ENCODE measurements around the gene CBX8. TPM values are rescaled to one million over a fixed set of nuclear protein-coding genes. Genes with fewer than 3 reads are reported as not detected.
A peak's percentile ranks its signal among the peaks of the same experiment; 100 is the strongest.
"Not testable (repeated sequence)": the region's sequence is repeated elsewhere in the genome, so short reads cannot be mapped to it uniquely, and the experiment has no call there.

The CBX8 gene
- total and polyA plus RNA-seq, 4 donors, result 4.8 to 9.3 (median 5.5) TPM

GRCh38 chr17:79775632-79776031, 21.2 kb downstream of the CBX8 start:
- no peak for TF ChIP-seq CTCF (IDR thresholded peaks at IDR 0.05; ENCODE audit: control extremely low read depth, extremely low read depth)
- ATAC-seq (ENCODE audit: insufficient read depth, low FRiP score) (no peak), DNase-seq (peak in 2 of 3 donors; percentile 31 to 43)
- no peaks in the 10 kb centered on the region for H3K9me3 ChIP-seq (ENCODE audit: control insufficient read depth in 4 of 4, insufficient read depth in 3 of 4, low read length in 3 of 4)
- H3K4me3 ChIP-seq, result no peak overlapping the region
- no peaks in the 10 kb centered on the region for H3K27me3 ChIP-seq (ENCODE audit: control insufficient read depth in 3 of 3, insufficient read depth in 3 of 3, low read length in 2 of 3)
- 80 to 82% methylated on average over 6 of the region's 6 CpGs for WGBS, 2 donors
- H3K27ac ChIP-seq (ENCODE audit: low read depth in 1 of 2, low read length in 1 of 2), result no peak overlapping the region
- peaks cover 0 to 11% (median 1%) of the 10 kb centered on the region in 4 donors for H3K36me3 ChIP-seq (ENCODE audit: control insufficient read depth in 4 of 4, insufficient read depth in 4 of 4, low read length in 4 of 4)
- H3K9ac ChIP-seq (ENCODE audit: insufficient read depth in 1 of 2, low read length in 2 of 2), result no peak overlapping the region
- peaks cover 4 to 35% (median 4%) of the 10 kb centered on the region in 5 donors for H3K4me1 ChIP-seq (ENCODE audit: control insufficient read depth in 5 of 5, insufficient read depth in 5 of 5, low read length in 5 of 5)

GRCh38 chr17:79774561-79774975, 22.3 kb downstream of the CBX8 start:
- no peak for TF ChIP-seq CTCF (IDR thresholded peaks at IDR 0.05; ENCODE audit: control extremely low read depth, extremely low read depth)
- 89 to 91% methylated on average over 8 of the region's 8 CpGs for WGBS, 2 donors
- H3K4me1 ChIP-seq (ENCODE audit: control insufficient read depth in 5 of 5, insufficient read depth in 5 of 5, low read length in 5 of 5), result peaks cover 4 to 29% (median 4%) of the 10 kb centered on the region in 5 donors
- H3K9me3 ChIP-seq (ENCODE audit: control insufficient read depth in 4 of 4, insufficient read depth in 3 of 4, low read length in 3 of 4), result no peaks in the 10 kb centered on the region
- no peaks in the 10 kb centered on the region for H3K27me3 ChIP-seq (ENCODE audit: control insufficient read depth in 3 of 3, insufficient read depth in 3 of 3, low read length in 2 of 3)
- H3K27ac ChIP-seq (ENCODE audit: low read depth in 1 of 2, low read length in 1 of 2), result no peak overlapping the region
- no peak overlapping the region for H3K4me3 ChIP-seq
- ATAC-seq (ENCODE audit: insufficient read depth, low FRiP score) (no peak), DNase-seq (no peak)
- H3K9ac ChIP-seq (ENCODE audit: insufficient read depth in 1 of 2, low read length in 2 of 2), result no peak overlapping the region
- peaks cover 0 to under 1% (median 0%) of the 10 kb centered on the region in 4 donors for H3K36me3 ChIP-seq (ENCODE audit: control insufficient read depth in 4 of 4, insufficient read depth in 4 of 4, low read length in 4 of 4)

GRCh38 chr17:79772726-79773125, 24.2 kb downstream of the CBX8 start:
- DNase-seq; ATAC-seq (ENCODE audit: insufficient read depth, low FRiP score); H3K27ac ChIP-seq (ENCODE audit: low read depth in 1 of 2, low read length in 1 of 2); H3K36me3 ChIP-seq (ENCODE audit: control insufficient read depth in 4 of 4, insufficient read depth in 4 of 4, low read length in 4 of 4); H3K27me3 ChIP-seq (ENCODE audit: control insufficient read depth in 3 of 3, insufficient read depth in 3 of 3, low read length in 2 of 3); H3K9ac ChIP-seq (ENCODE audit: insufficient read depth in 1 of 2, low read length in 2 of 2); H3K4me3 ChIP-seq; H3K9me3 ChIP-seq (ENCODE audit: control insufficient read depth in 4 of 4, insufficient read depth in 3 of 4, low read length in 3 of 4): not testable (repeated sequence)
- 82 to 92% methylated on average over 9 of the region's 9 CpGs for WGBS, 2 donors
- peaks cover 0 to 19% (median 4%) of the 10 kb centered on the region in 5 donors for H3K4me1 ChIP-seq (ENCODE audit: control insufficient read depth in 5 of 5, insufficient read depth in 5 of 5, low read length in 5 of 5)

- H3K9ac ChIP-seq (ENCODE audit: insufficient read depth in 1 of 2, low read length in 2 of 2), result no peak overlapping the region
- no peaks in the 10 kb centered on the region for H3K36me3 ChIP-seq (ENCODE audit: control insufficient read depth in 4 of 4, insufficient read depth in 4 of 4, low read length in 4 of 4)
- peaks cover 0 to 8% (median under 1%) of the 10 kb centered on the region in 5 donors for H3K4me1 ChIP-seq (ENCODE audit: control insufficient read depth in 5 of 5, insufficient read depth in 5 of 5, low read length in 5 of 5)
- H3K27me3 ChIP-seq (ENCODE audit: control insufficient read depth in 3 of 3, insufficient read depth in 3 of 3, low read length in 2 of 3), result no peaks in the 10 kb centered on the region
- H3K4me3 ChIP-seq, result no peak overlapping the region
- no peak overlapping the region for H3K27ac ChIP-seq (ENCODE audit: low read depth in 1 of 2, low read length in 1 of 2)
- DNase-seq (no peak), ATAC-seq (ENCODE audit: insufficient read depth, low FRiP score) (no peak)
- no peaks in the 10 kb centered on the region for H3K9me3 ChIP-seq (ENCODE audit: control insufficient read depth in 4 of 4, insufficient read depth in 3 of 4, low read length in 3 of 4)
- no peak for TF ChIP-seq CTCF (IDR thresholded peaks at IDR 0.05; ENCODE audit: control extremely low read depth, extremely low read depth)
- WGBS, 2 donors, result 86 to 88% methylated on average over 6 of the region's 6 CpGs
These were observed 25.6 kb downstream of the CBX8 start for GRCh38 chr17:79771276-79771675.
